Panc1 (cell line): Measurements from ENCODE around the gene IHH. TPM values are rescaled to one million over a fixed set of nuclear protein-coding genes. Genes with fewer than 3 reads are reported as not detected.

Experiments used
- ATAC-seq: fragments of 200-7000 bp; cut with Tn5 transposase; 2 replicates; pipeline ENCODE4 v1.9.1; 2020; ENCODE audit warnings: mild to moderate bottlenecking, moderate library complexity
- BruUV-seq: library from RNA; stranded (reverse); fragments of 400-500 nt; replicated peaks from 2 replicates; lab custom pipeline; 2021; lab: Mats Ljungman, UMichigan
- CTCF ChIA-PET: fragments of 300-600 bp; sonication (Branson Sonifier 250); formaldehyde crosslinking; loops from one replicate; lab custom pipeline; 2022; ENCODE audit warnings: antibody characterized with exemption; lab: Charles Lee
- POLR2A ChIA-PET: fragments of 300-600 bp; sonication (Branson Sonifier 250); formaldehyde crosslinking; loops from one replicate; lab custom pipeline; 2022; ENCODE audit warnings: antibody characterized with exemption; lab: Charles Lee
- DNase-seq: peaks from one replicate; pipeline ENCODE4 v3.0.0-alpha.2; 2010; ENCODE audit warnings: low read depth, low spot score
- H3K27ac ChIP-seq: 2 replicates; pipeline ENCODE4 v1.5.1; 2011; ENCODE audit warnings: mild to moderate bottlenecking, low read length, inconsistent platforms
- H3K27me3 ChIP-seq: fragments of 200-500 bp; sonication (Bioruptor generic); 2 replicates; pipeline ENCODE4 v1.6.0; 2014; ENCODE audit warnings: low read length, inconsistent platforms; ENCODE audit not compliant: control insufficient read depth, insufficient read depth
- H3K36me3 ChIP-seq: fragments of 200-500 bp; sonication (Bioruptor generic); 2 replicates; pipeline ENCODE4 v1.5.1; 2014; ENCODE audit warnings: inconsistent platforms, mild to moderate bottlenecking, low read length, moderate library complexity; ENCODE audit not compliant: control insufficient read depth, insufficient read depth
- H3K4me1 ChIP-seq: 2 replicates; pipeline ENCODE4 v1.5.1; 2011; ENCODE audit warnings: inconsistent platforms, mild to moderate bottlenecking, low read length, moderate library complexity; ENCODE audit not compliant: control insufficient read depth, insufficient read depth
- H3K4me3 ChIP-seq, 2 experiments: 2 replicates each; pipeline ENCODE4 v1.5.1; 2011 to 2012; ENCODE audit warnings: low read depth in 2 of 2, low read length in 2 of 2, mild to moderate bottlenecking in 2 of 2, inconsistent platforms in 1 of 2, moderate library complexity in 1 of 2
- H3K9me3 ChIP-seq: fragments of 200-500 bp; sonication (Bioruptor generic); 2 replicates; pipeline ENCODE4 v1.5.1; 2014; ENCODE audit warnings: low read depth, mild to moderate bottlenecking, inconsistent platforms, low read length, moderate library complexity; ENCODE audit not compliant: control insufficient read depth, insufficient read depth
- CTCF ChIP-seq: fragments of 450-650 bp; IDR thresholded peaks from 2 replicates; pipeline ENCODE4 v1.5.1; 2017; ENCODE audit warnings: mild to moderate bottlenecking
- POLR2AphosphoS5 ChIP-seq: IDR thresholded peaks from 2 replicates; pipeline ENCODE4 v1.6.1; 2012; ENCODE audit warnings: mild to moderate bottlenecking, low read depth, low read length, moderate library complexity
- REST ChIP-seq, 2 experiments: IDR thresholded peaks; 2 replicates each; pipeline ENCODE4 v1.6.1; 2011 to 2012; ENCODE audit warnings: low read depth in 2 of 2, control low read depth in 1 of 2, low read length in 1 of 2, mild to moderate bottlenecking in 1 of 2, moderate library complexity in 1 of 2; ENCODE audit not compliant: insufficient read depth in 1 of 2
- SIN3A ChIP-seq: IDR thresholded peaks from 2 replicates; pipeline ENCODE4 v1.6.1; 2012; ENCODE audit warnings: low read depth, mild to moderate bottlenecking, low read length, moderate library complexity, borderline replicate concordance; ENCODE audit not compliant: insufficient read depth
- TCF7L2 ChIP-seq: IDR thresholded peaks from 2 replicates; pipeline ENCODE4 v1.6.1; 2011; ENCODE audit warnings: mild to moderate bottlenecking, low read depth, low read length, inconsistent platforms
- in situ Hi-C: cut with HindIII; loops from 2 replicates; pipeline ENCODE4 v1.10.0; 2016; ENCODE audit warnings: low sequenced_read_pairs, low pct_unique_long_range_greater_than_20kb
- intact Hi-C: fragments of 100-400 bp; cut with micrococcal nuclease; formaldehyde crosslinking; loops from one replicate; pipeline ENCODE4 v1.10.0; 2022; ENCODE audit not compliant: unreplicated experiment
- total RNA-seq: library from RNA; stranded (reverse); gene quantifications from one replicate; pipeline ENCODE4 v1.2.1, GENCODE V29; 2021; ENCODE audit not compliant: unreplicated experiment

Gene IHH
- total RNA-seq, 1 experiment from 2014 or later: 0.23 TPM

- DNase-seq (no peak), ATAC-seq (no peak)
- Histone ChIP-seq H3K27me3 (no peaks in the 10 kb centered on the region), H3K36me3 (no peaks in the 10 kb centered on the region), H3K4me1 (no peaks in the 10 kb centered on the region), H3K27ac (no peak overlapping the region), H3K4me3 (no peak overlapping the region), H3K9me3 (no peaks in the 10 kb centered on the region)
- POLR2A ChIA-PET: no interaction called here
- CTCF ChIA-PET: no interaction called here
- no TSS peak for BruUV-seq
- no peak for TF ChIP-seq POLR2AphosphoS5
- no peak for TF ChIP-seq TCF7L2
- TF ChIP-seq REST (IDR thresholded peaks at IDR 0.05; ENCODE audit: insufficient read depth in 1 of 2, low read depth in 2 of 2, low read length in 1 of 2): no peak
- no peak for TF ChIP-seq CTCF
- no peak for TF ChIP-seq SIN3A
- in situ Hi-C loops: no loop called here
- intact Hi-C loops: no loop called here
These were observed 10.6 kb upstream of the IHH start for GRCh38 chr2:219071131-219071816.

GRCh38 chr2:219065484-219065883 lies 4.8 kb upstream of the IHH start:
- H3K27ac ChIP-seq: no peak overlapping the region

More at GRCh38 chr2:219065484-219065883, 4.8 kb upstream of the IHH start:
- intact Hi-C loops: no loop called here
- ChIA-PET CTCF (interaction anchor here (1.0 kb wide), 2 partner anchors 36 to 38 kb away, joined by 3 to 5 read pairs; no protein-coding TSS in a partner anchor), POLR2A (no interaction called here)
- in situ Hi-C loops: no loop called here
- Histone ChIP-seq H3K4me1 (peaks cover 5% of the 10 kb centered on the region; the same call in 1 of the 2 replicates), H3K27me3 (peaks cover 21% of the 10 kb centered on the region), H3K4me3 (no peak overlapping the region), H3K36me3 (no peaks in the 10 kb centered on the region), H3K9me3 (no peaks in the 10 kb centered on the region)
- DNase-seq (no peak), ATAC-seq (no peak)
- no TSS peak for BruUV-seq
- no peak for TF ChIP-seq TCF7L2
- no peak for TF ChIP-seq REST (IDR thresholded peaks at IDR 0.05; ENCODE audit: insufficient read depth in 1 of 2, low read depth in 2 of 2, low read length in 1 of 2)
- TF ChIP-seq CTCF: no peak
- no peak for TF ChIP-seq POLR2AphosphoS5
- no peak for TF ChIP-seq SIN3A
